ENCODE results near the gene ERC2. TPM values are rescaled to one million over a fixed set of nuclear protein-coding genes. Genes with fewer than 3 reads are reported as not detected.

Gene ERC2
- total and polyA plus RNA-seq, 2 of the 8 experiments (the other 6 are each of a cell fraction or from before 2014, with no cell fraction given), result 16.4 to 22.8 TPM

GRCh38 chr3:55873523-55874254 is 594.6 kb downstream of the ERC2 start:
- TF ChIP-seq NRF1 (IDR thresholded peaks at IDR 0.05; ENCODE audit: low read depth, low read length) (no peak), USF2 (IDR thresholded peaks at IDR 0.05; ENCODE audit: low read length) (no peak), CBX8 (IDR thresholded peaks at IDR 0.05; ENCODE audit: borderline replicate concordance, low read depth, low read length) (no peak), HDAC6 (IDR thresholded peaks at IDR 0.05; ENCODE audit: low read depth, low read length) (no peak), NANOG (IDR thresholded peaks at IDR 0.05; ENCODE audit: insufficient read depth, low read depth, low read length, poor library complexity, severe bottlenecking) (no peak), EP300 (IDR thresholded peaks at IDR 0.05; ENCODE audit: borderline replicate concordance in 1 of 2, low read depth in 2 of 2, low read length in 2 of 2) (no peak), KDM1A (IDR thresholded peaks at IDR 0.05; ENCODE audit: borderline replicate concordance, low read length) (no peak), TBP (IDR thresholded peaks at IDR 0.05; ENCODE audit: low read depth, low read length) (no peak)

More at GRCh38 chr3:55873523-55874254, 594.6 kb downstream of the ERC2 start:
- Histone ChIP-seq H3K27ac (ENCODE audit: low read depth, low read length) (no peak overlapping the region), H4K5ac (ENCODE audit: insufficient read length, low read depth, low read length) (no peak overlapping the region), H3K23ac (ENCODE audit: insufficient read length) (no peak overlapping the region), H2BK20ac (ENCODE audit: low read length) (no peak overlapping the region), H3K14ac (ENCODE audit: insufficient read length) (no peak overlapping the region), H3K23me2 (ENCODE audit: low read depth, low read length) (no peaks in the 10 kb centered on the region; the same call in 1 of the 2 replicates), H3K56ac (replicated peaks; ENCODE audit: insufficient read length, low read depth, low read length) (no peak overlapping the region), H3K9ac (replicated peaks in 1 of 4; ENCODE audit: extremely low read depth in 1 of 4, low read depth in 3 of 4, low read length in 3 of 4) (no peak overlapping the region), H4K20me1 (replicated peaks in 1 of 2; ENCODE audit: control insufficient read depth in 1 of 2, insufficient read depth in 2 of 2, low read length in 2 of 2) (no peaks in the 10 kb centered on the region), H3K79me2 (ENCODE audit: control insufficient read depth in 1 of 2, insufficient read depth in 2 of 2, low read length in 2 of 2) (no peaks in the 10 kb centered on the region), H3K4me3 (ENCODE audit: extremely low read depth in 1 of 4, insufficient read depth in 2 of 4, low read depth in 3 of 4, low read length in 4 of 4) (no peak overlapping the region), H3K9me3 (ENCODE audit: insufficient read depth in 2 of 2, low read depth in 1 of 2, low read length in 1 of 2) (no peaks in the 10 kb centered on the region), H4K91ac (replicated peaks; ENCODE audit: insufficient read length, low read length) (no peak overlapping the region), H2BK120ac (replicated peaks; ENCODE audit: low read depth, low read length) (no peak overlapping the region), H2AFZ (ENCODE audit: low read length) (no peak overlapping the region), H2AK5ac (ENCODE audit: low read depth, low read length) (no peak overlapping the region), H4K8ac (ENCODE audit: extremely low read depth, insufficient read depth, low read length) (no peak overlapping the region), H2BK15ac (ENCODE audit: low read length) (no peak overlapping the region), H3K4me2 (ENCODE audit: insufficient read depth in 1 of 2, low read depth in 2 of 2, low read length in 2 of 2) (no peak overlapping the region), H3K18ac (ENCODE audit: extremely low read depth, low read length) (no peak overlapping the region), H3K79me1 (ENCODE audit: low read depth, low read length) (no peaks in the 10 kb centered on the region), H3K36me3 (ENCODE audit: control insufficient read depth in 2 of 4, insufficient read depth in 4 of 4, low read length in 3 of 4) (no peaks in the 10 kb centered on the region), H3K4ac (replicated peaks; ENCODE audit: insufficient read length, low read depth, low read length) (no peak overlapping the region), H3K27me3 (replicated peaks in 1 of 4; ENCODE audit: control insufficient read depth in 3 of 4, extremely low read depth in 1 of 4, insufficient read depth in 3 of 4, low read length in 3 of 4) (no peaks in the 10 kb centered on the region), H3K4me1 (replicated peaks in 1 of 4; ENCODE audit: control insufficient read depth in 3 of 4, insufficient read depth in 4 of 4, low read length in 3 of 4) (no peaks in the 10 kb centered on the region), H2BK12ac (ENCODE audit: low read depth, low read length) (no peak overlapping the region), H2BK5ac (ENCODE audit: low read depth, low read length) (no peak overlapping the region)
- FAIRE-seq, result no peak
- WGBS, 2 experiments (ENCODE audit: extremely low coverage in 1 of 2, insufficient coverage in 1 of 2, insufficient read length in 1 of 2, insufficient replicate concordance in 2 of 2, low coverage in 1 of 2, low lambda C conversion rate in 2 of 2, missing lambda C conversion rate in 1 of 2), result 87% methylated on average over 1 of the region's 1 CpG; no CpG with 5 or more reads in 1 of the 2 experiments
- ChIA-PET CTCF (ENCODE audit: partially characterized antibody) (interaction anchor here (0.9 to 1.5 kb wide), 2 partner anchors 15 kb away, joined by 3 to 4 read pairs; no protein-coding TSS in a partner anchor), POLR2A (ENCODE audit: partially characterized antibody) (no interaction called here)
- DNase-seq (ENCODE audit: low read depth in 1 of 2, low spot score in 2 of 2), result no peak

Measured in H1 (cell line).